Omental fat pad (tissue), 4 donors: ENCODE data around the gene CELF1. TPM values are rescaled to one million over a fixed set of nuclear protein-coding genes. Genes with fewer than 3 reads are reported as not detected.
"Not testable (repeated sequence)": the region's sequence is repeated elsewhere in the genome, so short reads cannot be mapped to it uniquely, and the experiment has no call there.

Source experiments
- ATAC-seq: fragments of 150-250 bp; one replicate; pipeline ENCODE4 v1.9.1; 2016; ENCODE audit warnings: mild to moderate bottlenecking, moderate library complexity; ENCODE audit not compliant: low FRiP score
- DNase-seq: peaks from one replicate; pipeline ENCODE4 v3.0.0-alpha.2; 2019; ENCODE audit warnings: low spot score
- total RNA-seq, 4 donors: library from RNA; depleted of rRNA; stranded (reverse); fragments of >200 nt; gene quantifications; one replicate each; pipeline ENCODE4 v1.1.0, GENCODE V29; 2016
- TF ChIP-seq, protein P1 (sequence below), 3 donors: fragments of 450-650 bp; IDR thresholded peaks; one replicate each; pipeline ENCODE4 v1.5.1; 2016 to 2017; ENCODE audit warnings: antibody characterized with exemption in 3 of 3, mild to moderate bottlenecking in 3 of 3, moderate library complexity in 2 of 3

The CELF1 gene
- total RNA-seq, 4 donors from 2014 or later: 90.3 to 126 (median 110) TPM

DNA sequence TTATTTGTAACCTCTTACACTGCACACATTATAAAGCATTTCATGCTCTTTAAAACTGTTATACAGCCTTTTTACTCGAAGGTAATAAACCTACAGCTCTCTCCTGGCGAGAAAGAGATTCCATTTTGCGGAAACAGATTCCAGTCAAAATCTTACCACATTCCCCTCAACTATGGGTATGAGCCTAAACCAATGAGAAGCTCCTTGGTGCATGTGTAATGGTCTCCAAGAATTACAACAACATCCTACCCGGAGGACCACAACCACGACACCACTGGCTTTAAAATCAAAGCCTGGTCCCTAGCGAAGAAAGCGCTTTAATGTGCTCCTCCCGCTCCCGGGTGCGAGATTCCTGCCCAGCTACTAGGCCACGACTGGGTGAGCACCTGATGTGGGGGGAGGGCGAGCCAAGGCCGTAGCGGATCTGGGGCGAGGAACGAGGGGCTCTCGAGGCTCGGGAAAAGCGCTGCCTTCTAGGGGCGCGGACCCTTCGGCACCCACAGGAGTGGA lies 821 bp downstream of the CELF1 start:
- ATAC-seq: peak; percentile 30
- DNase-seq: no peak
- TF ChIP-seq, protein P1, sequence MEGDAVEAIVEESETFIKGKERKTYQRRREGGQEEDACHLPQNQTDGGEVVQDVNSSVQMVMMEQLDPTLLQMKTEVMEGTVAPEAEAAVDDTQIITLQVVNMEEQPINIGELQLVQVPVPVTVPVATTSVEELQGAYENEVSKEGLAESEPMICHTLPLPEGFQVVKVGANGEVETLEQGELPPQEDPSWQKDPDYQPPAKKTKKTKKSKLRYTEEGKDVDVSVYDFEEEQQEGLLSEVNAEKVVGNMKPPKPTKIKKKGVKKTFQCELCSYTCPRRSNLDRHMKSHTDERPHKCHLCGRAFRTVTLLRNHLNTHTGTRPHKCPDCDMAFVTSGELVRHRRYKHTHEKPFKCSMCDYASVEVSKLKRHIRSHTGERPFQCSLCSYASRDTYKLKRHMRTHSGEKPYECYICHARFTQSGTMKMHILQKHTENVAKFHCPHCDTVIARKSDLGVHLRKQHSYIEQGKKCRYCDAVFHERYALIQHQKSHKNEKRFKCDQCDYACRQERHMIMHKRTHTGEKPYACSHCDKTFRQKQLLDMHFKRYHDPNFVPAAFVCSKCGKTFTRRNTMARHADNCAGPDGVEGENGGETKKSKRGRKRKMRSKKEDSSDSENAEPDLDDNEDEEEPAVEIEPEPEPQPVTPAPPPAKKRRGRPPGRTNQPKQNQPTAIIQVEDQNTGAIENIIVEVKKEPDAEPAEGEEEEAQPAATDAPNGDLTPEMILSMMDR (IDR thresholded peaks at IDR 0.05): no peak

DNA sequence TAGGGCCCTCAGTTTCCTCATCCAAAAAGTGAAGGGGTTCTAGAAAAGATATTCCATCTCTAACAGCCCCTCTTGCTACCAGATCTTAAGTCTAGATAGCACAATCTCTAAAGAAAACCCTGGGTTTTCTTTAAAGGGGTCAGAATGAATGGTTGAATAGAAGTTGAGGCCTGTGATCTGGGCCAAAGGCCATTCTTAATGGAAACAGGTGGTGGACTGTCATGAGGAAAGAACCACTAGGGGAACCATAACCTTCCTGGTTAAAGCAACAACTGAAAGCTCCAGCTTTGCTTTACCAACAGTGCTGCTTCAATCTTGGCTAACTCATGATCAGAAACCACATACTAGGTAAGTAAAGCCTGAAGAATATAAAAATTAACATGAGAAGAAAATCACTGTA lies 1.8 kb downstream of the CELF1 start:
- TF ChIP-seq, protein P1 (IDR thresholded peaks at IDR 0.05): no peak
- DNase-seq (no peak), ATAC-seq (no peak)

DNA sequence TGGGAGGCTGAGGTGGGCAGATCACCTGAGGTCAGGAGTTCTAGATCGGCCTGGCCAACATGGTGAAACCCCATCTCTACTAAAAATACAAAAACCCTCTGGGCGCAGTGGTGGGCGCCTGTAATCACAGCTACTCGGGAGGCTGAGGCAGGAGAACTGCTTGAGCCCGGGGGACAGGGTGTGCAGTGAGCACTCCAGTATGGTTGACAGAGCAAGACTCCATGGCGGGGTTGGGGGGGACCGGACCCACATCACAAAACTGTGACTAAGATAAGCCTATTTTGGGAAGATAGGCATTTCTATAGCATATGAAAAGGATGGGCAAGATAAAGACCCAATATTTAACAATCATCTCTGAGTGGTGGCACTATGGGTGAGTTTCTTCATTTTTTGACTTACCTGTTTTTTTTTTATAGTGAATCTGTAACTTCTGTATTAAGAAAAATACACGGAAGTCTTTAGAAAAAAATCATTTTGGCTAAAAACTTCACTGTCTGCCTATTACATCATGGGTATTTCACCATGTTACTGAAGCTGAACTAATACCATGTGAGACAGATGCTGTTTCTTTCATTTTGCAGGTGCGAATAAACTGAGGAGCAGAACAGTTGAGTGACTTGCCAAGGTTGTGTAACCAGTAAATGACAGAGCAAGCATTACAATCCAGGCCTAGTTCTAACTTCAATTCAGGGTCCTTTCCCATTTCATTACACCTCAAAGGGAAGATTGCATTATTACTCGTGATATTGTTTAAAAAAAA lies 2.5 kb downstream of the CELF1 start:
- TF ChIP-seq, protein P1 (IDR thresholded peaks at IDR 0.05): no peak
- DNase-seq (no peak), ATAC-seq (no peak)

DNA sequence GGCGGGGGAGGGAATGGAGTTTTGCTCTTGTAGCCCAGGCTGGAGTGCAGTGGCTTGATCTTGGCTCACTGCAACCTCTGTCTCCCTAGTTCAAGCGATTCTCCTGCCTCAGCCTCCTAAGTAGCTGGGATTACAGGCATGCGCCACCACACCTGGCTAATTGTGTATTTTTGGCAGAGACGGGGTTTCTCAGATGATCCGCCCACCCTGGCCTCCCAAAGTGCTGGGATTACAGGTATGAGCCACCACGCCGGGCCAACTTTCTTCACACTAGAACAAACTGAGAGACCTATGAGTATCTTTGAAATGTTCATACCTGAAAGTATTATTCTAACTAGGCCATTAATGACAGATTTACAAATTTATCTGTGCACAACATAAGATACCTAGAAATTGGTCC lies 6.7 kb downstream of the CELF1 start:
- DNase-seq, ATAC-seq: not testable (repeated sequence)

DNA sequence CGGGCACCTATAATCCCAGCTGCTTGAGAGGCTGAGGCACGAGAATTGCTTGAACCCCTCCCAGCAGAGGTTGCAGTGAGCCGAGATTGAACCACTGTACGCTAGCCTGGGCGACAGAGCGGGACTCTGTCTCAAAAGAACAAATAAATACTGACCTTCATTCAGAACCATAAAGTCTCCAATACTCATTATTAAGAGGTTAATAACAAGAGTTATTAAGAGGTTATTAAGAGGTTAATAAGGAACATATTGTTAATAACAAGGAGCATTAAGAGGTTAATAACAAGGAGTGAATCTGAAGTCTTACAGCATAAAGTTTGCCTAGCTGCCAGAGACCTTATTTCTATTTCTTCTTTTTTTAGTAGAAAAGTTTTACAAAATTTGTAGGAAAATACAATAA lies 7.6 kb downstream of the CELF1 start:
- ATAC-seq (no peak), DNase-seq (no peak)
- TF ChIP-seq, protein P1 (IDR thresholded peaks at IDR 0.05): no peak

DNA sequence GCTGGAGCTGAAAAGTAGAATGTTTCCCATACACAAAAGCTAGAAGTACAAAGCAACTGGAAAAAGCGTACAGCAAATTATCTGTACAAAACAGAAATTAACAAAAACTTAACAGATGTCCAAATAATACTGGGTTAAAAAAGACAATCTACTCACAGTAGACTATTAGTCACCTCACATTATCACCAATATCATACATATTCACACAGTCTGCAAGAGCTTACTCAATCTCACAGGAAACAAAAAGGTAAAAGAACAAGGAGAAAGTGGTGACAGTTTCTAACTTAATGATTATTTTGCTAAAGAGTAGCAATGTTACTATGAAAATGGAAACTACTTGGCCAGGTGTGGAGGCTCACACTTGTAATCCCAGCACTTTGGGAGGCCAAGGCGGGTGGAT lies 11.9 kb downstream of the CELF1 start:
- ATAC-seq: no peak
- no peak for DNase-seq
- TF ChIP-seq, protein P1 (IDR thresholded peaks at IDR 0.05): no peak

DNA sequence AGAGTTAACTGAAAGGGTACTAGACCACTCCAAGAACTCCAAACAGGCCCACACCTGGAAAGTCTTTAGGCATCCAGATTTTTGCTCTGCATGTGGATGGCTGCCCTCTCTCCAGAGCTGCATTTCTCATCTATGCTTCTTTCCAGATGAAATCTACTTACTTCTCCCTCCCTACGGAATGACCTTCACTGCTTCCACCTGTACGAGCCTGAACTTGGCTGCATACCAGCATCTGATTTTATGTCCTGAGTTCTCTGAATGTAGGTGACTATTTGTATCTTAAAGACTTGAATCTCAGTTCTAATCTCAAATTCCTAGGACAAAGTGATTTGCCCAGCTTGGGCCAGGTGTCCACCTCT lies 13.3 kb downstream of the CELF1 start:
- no peak for ATAC-seq
- TF ChIP-seq, protein P1 (IDR thresholded peaks at IDR 0.05): no peak

More for the DNA sequence above, 13.3 kb downstream of the CELF1 start:
- no peak for DNase-seq
